ENCODE results near the gene DPF3.

The DPF3 gene

GRCh38 chr14:72738161-72738611 lies 155.7 kb downstream of the DPF3 start:
- ChIA-PET CTCF (interaction anchor here (1.1 to 1.6 kb wide), 4 partner anchors 56 to 221 kb away, joined by 3 to 5 read pairs (median 3); no protein-coding TSS in a partner anchor), POLR2A (no interaction called here)
- DNase-seq (ENCODE audit: extremely low spot score): no peak
- no peak for TF ChIP-seq CTCF (IDR thresholded peaks at IDR 0.05; ENCODE audit: control extremely low read depth, extremely low read depth, low read depth, missing control alignments)

GRCh38 chr14:72737560-72737943 lies 156.3 kb downstream of the DPF3 start:
- CTCF ChIA-PET: interaction anchor here (1.3 to 1.6 kb wide), 4 partner anchors 19 to 221 kb away, joined by 3 to 5 read pairs (median 4); no protein-coding TSS in a partner anchor
- TF ChIP-seq CTCF (IDR thresholded peaks at IDR 0.05; ENCODE audit: control extremely low read depth, extremely low read depth, low read depth, missing control alignments): no peak
- POLR2A ChIA-PET: no interaction called here
- DNase-seq (ENCODE audit: extremely low spot score): no peak

- ChIA-PET CTCF (interaction anchor here (1.3 kb wide), 3 partner anchors 19 to 57 kb away, joined by 3 to 4 read pairs (median 3); no protein-coding TSS in a partner anchor), POLR2A (no interaction called here)
- no peak for DNase-seq (ENCODE audit: extremely low spot score)
- no peak for TF ChIP-seq CTCF (IDR thresholded peaks at IDR 0.05; ENCODE audit: control extremely low read depth, extremely low read depth, low read depth, missing control alignments)
Observed at GRCh38 chr14:72736786-72737559, 156.9 kb downstream of the DPF3 start.

- DNase-seq (ENCODE audit: extremely low spot score): no peak
- TF ChIP-seq CTCF (IDR thresholded peaks at IDR 0.05; ENCODE audit: control extremely low read depth, extremely low read depth, low read depth, missing control alignments): no peak
- CTCF ChIA-PET: no interaction called here
- POLR2A ChIA-PET: no interaction called here
Observed at GRCh38 chr14:72736308-72736707, 157.6 kb downstream of the DPF3 start.

- DNase-seq (ENCODE audit: extremely low spot score): no peak
- ChIA-PET CTCF (interaction anchor here (0.6 to 1.0 kb wide), 2 partner anchors 12 to 174 kb away, joined by 3 read pairs; no protein-coding TSS in a partner anchor), POLR2A (no interaction called here)
- no peak for TF ChIP-seq CTCF (IDR thresholded peaks at IDR 0.05; ENCODE audit: control extremely low read depth, extremely low read depth, low read depth, missing control alignments)
Observed at GRCh38 chr14:72732022-72732780, 161.7 kb downstream of the DPF3 start.

- ChIA-PET CTCF (interaction anchor here (1.0 kb wide), 1 partner anchor 11 kb away, joined by 3 read pairs; no protein-coding TSS in a partner anchor), POLR2A (no interaction called here)
- DNase-seq (ENCODE audit: extremely low spot score): no peak
- TF ChIP-seq CTCF (IDR thresholded peaks at IDR 0.05; ENCODE audit: control extremely low read depth, extremely low read depth, low read depth, missing control alignments): no peak
Observed at GRCh38 chr14:72731252-72732020, 162.5 kb downstream of the DPF3 start.

Measured in GM10248 (cell line).